Activated CD4-positive, alpha-beta T cell treated with anti-CD3 and anti-CD28 coated beads, Interleukin-2, amount 50 U/mL, for 24 hours (primary cell): ENCODE data around the gene DDAH2.

ENCODE experiments used
- DNase-seq, 2 donors: peaks; one replicate each; pipeline ENCODE4 v3.0.0-alpha.2; 2020; ENCODE audit warnings: low read depth in 1 of 2, low spot score in 1 of 2

Gene DDAH2

DNA sequence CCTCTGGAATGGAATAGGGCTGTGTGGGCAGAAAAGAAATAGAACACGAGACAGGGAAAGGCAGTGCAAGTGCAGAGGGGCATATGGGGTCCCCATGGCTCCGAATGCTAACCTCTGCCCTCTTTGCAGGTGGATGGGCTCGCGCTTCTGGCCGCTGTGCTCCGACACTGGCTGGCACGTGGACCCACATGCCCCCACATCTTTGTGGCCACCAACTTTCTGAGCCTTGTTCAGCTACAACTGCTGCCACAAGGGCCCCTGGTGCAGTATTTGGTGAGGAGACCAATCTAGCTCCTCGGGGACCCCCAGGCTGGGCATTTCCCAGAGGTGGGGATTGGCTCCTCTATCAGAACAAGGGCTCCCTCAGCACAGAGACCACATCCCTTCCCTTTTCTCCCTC, 32.2 kb upstream of the DDAH2 start:
- DNase-seq, result no peak

DNA sequence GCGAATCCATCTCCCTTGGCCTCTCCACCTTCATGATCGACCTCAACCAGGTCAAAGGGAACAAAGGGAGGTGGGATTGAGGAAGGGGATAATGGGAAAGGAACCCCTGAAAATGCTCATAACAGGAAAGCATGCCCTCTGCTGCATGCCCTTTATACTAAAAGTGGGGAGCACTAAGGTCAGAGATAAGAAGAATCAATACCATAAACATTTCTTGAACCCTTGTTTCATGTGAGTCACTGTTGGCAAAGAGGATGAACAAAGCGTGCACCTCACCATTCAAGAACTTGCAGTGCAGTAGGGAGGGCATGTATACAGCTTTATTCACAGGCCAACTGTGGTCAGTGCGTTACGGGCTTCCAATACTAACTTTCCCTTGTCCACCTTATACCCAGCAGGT, 31.7 kb upstream of the DDAH2 start:
- no peak for DNase-seq

DNA sequence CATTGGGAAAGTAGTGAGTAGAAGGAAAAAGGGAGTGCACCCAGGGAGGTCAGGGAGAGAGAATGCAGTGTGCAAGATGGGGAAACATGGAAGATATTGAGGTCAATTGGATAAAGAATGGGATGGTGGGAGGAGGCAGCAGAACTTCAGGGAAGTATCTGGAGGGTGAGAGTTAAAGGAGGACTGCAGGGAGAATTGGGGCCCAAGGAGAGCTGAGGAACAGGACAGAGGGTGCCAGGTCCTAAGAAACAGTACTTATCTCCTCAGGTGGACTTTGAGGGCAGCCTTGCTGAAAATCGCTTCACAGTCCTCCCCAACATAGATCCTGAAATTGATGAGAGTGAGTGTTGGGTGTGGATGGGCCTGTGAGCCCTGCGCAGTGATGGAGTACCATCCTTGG, 29.2 kb upstream of the DDAH2 start:
- DNase-seq, result no peak

DNA sequence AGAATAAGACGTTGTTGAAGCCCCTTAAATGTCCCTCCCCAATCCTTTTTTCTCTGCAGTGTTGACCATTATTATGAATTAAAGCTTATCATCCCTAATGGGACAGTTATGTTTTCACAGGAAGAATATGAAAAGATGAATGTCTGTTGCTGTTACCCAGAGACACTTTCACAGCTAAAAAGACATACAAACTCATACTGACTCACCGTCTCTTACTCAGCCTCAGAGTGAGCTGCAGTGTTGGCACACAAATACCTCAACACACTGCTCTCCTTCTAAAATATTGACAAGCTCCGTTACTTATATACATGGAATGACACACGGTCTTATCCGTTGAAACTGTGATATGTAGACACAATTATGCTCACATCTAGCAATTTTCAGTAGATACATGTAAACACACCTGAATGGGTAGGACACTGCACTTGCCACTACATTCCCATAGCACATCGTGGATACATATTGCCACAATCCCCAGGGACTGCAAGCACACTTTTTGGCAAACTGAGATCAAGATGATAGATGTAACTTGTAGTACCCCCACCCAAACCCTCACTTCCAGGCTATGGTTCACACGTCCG, 23.7 kb upstream of the DDAH2 start:
- no peak for DNase-seq

DNA sequence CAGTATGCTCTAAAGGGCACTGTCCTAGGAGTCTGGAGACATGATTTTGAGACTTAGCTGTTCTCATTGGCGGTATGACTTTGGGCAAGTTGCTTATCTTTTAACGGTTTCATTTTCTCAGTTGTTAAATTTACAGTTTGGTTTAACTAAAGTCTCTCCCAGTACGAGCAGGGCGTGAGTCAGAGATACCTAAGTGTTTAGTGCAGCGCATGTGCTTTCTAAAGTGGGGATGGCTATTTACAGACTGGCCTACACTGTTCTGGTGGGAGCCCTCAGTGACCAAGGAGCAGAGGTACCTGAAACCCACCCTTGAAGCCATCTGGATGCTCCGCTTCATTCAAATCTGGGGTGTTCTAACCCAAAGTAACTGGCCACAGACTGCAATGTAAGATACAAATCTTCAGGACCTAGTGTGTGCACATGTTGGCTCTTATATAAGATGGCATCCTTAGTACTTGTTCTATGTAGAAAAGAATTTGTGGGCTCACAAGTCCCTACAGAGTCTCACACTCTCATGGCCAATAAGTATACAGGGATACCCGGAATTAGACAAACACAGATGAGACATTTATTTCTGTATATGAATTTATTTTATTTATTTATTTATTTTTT, 21.4 kb upstream of the DDAH2 start:
- DNase-seq, result no peak

DNA sequence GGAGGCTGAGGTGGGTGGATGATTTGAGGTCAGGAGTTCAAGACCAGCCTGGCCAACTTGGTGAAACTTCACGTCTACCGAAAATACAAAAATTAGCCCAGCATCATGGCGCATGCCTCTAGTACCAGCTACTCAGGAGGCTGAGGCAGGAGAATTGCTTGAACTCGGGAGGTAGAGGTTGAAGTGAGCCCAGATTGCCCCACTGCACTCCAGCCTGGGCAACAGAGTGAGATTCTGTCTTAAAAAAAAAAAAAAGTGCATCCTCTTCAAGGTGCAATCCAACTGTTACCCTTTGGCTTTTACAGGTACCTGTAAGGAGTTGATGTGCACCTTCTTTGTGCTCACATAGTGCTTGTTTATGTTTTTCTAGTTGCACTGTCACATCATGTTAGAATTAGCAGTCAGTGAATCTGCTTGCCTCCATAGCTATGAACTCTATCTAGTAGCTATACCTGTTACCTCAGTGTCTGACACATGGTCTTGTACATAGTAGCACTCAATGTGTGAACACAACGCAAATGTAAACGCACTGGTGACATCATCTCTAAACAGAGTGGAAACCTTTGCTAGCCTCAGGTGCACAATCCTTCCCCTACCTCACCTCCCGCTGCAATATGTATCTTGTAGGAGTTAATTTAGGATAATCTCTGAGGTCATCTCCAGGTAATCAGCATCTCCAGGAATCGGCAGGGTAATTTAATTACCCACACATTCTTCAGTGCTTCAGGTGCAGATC, 20.4 kb upstream of the DDAH2 start:
- no peak for DNase-seq

DNA sequence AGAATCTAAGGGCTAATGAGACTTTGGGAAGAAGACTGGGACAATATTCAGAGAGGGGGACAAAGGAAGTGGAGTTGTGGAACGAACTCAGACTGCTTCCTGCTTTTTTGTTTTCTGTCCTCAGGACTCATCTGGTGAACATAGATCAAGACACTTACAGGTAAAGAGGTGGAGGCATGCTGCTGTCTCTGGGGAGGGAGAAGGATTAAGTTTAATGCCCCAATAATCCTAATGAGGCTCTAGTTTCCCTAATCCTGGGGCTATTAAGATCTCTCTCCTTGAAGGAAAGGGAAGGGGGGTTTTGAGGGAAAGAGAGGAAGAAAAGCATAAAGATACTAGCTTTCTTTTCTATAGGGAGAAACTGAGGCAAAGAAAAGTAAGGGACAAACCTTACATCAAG, 15.3 kb upstream of the DDAH2 start:
- no peak for DNase-seq

DNA sequence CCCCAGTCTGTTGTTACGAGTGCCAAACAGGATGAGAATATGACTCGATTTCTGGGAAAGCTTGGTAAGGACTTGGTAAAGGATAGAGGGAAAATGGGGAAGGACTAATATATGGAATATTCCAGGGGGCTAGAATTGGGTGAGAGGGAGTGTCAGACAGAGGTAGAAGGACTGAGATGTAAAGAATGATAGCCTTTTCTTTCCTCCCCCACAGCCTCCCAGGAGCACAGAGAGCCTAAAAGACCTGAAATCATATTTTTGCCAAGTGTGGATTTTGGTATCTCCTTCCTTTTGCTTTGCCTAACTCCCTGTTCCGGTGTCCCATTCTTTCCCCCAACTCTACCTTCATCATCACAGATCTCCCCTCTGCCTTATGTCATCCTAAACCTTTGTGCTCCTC, 13.8 kb upstream of the DDAH2 start:
- DNase-seq, result no peak

DNA sequence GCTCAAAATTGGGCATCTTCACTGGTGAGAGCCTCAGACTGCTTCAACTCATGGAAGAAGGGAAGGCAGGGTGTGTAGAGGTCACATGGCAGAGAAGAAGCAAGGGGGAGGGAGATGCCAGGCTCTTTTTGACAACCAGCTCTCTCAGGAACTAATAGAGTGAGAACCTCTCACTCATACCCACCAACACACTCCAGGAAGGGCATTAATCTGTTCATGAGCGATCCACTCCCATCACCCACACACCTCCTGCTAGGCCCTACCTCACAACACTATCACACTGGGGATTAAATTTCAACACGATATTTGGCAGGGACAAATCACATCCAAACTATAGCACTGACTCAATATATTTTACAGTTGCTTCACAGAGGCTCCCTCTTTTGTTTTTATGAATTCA, 12.7 kb upstream of the DDAH2 start:
- DNase-seq, result no peak

DNA sequence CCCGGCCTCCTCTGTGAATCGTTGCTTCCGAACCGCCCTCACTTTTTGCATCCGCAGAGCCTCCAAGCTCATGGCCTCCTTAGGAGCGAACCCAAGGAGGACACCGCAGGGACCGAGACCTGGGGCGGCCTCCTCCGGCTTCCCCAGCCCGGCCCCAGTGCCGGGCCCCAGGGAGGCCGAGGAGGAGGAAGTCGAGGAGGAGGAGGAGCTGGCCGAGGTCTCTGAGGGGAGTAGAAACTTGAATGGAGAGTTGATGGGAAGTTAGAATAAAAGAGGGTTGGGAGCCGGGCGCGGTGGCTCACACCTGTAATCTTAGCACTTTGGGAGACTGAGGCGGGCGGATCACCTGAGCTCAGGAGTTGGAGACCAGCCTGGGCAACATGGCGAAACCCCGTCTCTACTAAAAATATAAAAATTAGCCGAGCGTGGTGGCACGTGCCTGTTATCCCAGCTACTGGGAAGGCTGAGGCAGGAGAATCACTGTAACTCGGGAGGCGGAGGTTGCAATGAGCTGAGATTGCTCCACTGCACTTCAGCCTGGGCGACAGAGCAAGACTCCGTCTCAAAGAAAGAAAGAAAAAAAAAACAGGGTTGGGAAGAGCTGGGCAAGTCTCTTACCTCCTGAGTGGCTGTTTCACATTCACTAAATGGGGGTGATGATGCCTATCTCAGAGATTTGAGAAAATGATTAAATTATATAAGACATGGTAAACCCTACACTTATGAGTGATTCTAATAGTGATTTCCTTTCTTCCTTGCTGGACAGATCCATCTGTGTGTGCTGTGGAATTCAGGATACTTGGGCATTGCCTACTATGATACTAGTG, 11.5 kb upstream of the DDAH2 start:
- DNase-seq, result no peak

DNA sequence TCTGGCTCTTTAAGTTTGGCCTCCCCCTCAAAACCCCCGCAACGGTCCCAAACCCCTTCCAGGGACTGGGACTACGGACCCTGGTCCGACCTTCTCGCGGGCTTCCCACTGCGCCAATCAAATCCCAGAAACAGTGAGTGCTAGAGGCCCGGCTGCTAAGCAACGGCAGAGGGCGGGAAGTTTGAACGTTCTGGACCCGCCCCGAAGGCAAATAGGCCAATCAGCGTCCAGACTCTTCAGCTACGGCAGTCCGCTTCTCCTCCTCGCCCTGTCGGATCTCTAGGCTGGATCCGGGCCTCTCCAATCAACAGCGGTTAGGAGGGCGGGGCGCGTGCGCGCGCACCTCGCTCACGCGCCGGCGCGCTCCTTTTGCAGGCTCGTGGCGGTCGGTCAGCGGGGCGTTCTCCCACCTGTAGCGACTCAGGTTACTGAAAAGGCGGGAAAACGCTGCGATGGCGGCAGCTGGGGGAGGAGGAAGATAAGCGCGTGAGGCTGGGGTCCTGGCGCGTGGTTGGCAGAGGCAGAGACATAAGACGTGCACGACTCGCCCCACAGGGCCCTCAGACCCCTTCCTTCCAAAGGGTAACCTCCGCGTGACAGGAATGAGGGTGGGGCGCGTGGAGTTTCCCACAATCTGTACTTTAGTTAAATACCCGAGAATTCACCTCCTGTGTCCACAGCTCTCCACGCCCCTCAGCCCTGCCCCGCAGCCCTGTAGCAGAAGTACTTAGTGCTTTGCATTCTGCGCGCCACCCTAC, 10.7 kb upstream of the DDAH2 start, which contains the start of gene MSH5:
TSS of gene MSH5 (plus strand) at position 367 of the 758 bp plus-strand sequence. CDS start 462 bp downstream, outside the sequence.
- peak; percentile 87 to 96 for DNase-seq

DNA sequence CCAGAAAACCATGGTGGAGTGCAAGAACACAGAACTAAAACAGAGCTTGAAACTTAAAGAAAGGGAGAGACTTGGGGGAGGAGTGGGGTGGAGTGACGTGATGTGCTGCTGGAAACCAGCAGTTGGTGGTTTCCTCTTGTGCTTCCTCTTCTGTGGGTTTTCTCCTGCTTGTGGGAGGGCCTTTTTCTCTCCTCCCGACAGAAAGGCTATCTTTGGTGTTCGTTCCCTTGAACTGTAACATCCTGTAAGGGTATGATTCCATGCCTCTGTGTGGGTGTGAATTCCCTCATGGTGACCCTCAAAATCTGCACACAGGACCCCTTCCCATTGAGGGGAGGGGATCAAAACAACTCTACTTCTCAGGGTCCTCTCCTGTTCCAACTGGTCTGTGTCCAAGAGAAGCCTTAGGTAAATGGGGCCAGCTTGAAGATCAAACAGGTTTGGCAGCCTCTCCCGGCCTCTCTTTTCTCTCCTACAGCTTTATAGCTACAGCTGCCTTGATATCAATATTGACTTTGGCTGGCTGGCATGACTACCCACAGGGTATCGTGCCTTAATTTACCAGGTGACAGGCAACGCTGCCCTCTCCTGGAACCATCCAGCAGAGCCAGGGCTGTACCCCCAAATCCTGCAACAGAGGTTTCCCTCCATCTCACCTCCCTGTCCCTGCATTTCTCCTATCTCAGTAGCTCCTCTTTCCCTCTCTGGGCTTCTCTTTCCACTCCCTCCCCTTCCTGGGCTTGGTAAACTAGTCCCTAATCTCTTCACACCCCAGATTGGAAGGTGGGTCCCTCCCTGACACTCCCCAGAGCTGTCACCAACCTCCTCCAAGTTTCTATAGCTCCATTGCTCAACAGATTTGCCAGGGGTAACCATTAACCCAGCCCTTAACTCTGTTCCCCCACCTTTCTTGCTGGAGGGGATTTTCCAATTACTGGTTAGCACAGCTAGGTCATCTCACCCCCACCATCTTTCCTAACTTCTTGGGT, 9.2 kb upstream of the DDAH2 start:
- peak in 1 of 2 donors; percentile 51 for DNase-seq

DNA sequence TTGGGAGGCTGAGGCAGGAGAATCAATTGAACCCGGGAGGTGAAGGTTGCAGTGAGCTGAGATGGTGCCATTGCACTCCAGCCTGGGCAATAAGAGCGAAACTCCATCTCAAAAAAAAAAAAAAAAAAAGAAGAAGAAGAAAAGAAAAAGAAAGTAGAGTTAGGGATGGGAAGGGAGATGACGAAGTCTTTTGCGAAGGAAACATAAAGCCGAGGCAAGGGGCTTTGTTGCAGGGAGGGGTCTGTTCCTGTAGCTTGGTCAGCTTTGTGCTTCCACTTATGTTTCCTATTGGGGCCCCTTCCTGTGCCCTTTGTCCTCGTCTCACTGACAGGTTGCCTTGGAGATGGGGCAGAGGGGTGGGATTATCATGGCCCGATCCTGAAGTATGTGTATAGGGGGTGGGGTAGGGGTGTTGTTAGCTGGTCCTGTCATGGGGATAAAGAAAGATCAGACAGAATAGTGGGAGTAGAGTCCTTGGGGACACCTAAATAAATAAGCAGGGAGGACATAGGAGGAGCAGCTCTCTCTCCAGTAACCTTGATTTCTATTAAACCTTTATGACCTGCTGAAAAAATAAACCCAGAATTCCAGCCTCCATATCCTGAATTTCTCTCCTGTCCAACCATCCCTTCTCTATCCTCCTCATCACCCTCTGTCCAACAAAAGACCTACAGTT, 8.4 kb upstream of the DDAH2 start:
- no peak for DNase-seq

DNA sequence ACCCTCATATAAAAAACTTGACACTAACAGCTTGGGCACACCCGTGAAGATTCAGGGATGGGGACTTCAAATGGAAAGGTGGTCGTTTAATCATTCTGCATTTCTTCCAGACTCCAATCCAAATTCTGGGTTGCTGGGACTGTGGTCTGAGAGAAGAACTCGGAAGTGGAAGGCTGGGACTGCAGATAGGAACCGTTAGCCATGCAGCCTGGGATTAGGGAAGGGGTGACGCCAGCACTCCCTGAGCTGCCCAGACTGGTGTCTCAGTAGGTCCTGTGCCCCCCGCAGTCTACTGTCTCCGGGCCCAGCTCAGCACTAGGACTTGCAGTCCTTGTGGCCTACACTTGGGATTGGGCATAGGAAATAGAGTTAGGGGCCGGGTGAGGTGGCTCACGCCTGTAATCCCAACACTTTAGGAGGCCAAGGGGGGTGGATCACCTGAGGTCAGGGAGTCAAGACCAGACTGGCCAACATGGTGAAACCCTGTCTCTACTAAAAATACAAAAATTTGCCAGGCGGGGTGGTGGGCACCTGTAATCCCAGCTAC, 7.7 kb upstream of the DDAH2 start:
- no peak for DNase-seq

DNA sequence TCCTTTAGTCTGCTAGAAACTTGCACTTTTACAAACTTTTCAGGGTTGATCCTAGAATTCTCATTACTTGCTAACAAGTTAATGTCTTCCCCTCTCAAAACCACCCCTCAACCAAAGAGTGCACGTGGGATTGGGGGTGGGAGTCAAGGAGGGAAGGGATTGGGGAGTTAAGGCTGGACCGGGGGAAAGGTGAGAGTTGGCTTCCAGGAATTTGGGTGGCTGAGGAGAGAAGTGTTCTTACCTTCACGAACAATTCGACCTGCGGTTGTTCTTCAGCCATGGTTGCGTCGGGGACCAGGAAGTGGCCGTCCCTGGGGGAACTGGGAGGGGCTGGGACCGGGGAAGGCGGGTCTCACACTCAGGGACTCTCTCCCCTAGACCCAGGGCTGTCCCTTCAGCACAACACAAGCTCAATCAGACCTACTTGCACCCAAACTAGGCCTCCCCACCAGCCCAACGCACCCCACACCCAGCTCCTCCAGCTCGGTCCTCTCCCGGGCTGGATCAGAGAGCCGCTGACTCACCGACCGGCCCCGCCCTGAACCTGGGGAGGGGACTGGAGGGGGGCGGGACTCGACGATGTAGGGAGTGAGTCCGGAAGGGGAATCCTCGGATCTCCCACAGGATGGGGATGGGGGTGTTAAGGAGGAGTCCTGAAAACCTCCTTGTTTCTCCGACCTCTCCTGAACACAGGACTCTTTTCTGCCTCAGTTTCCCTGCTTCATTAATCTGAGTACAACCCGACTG, 7.1 kb upstream of the DDAH2 start, which contains the start of gene CLIC1:
TSS of gene CLIC1 (minus strand) at position 510 of the 747 bp plus-strand sequence. CDS start at position 280, 230 bp downstream.
- peak; percentile 56 to 73 for DNase-seq

DNA sequence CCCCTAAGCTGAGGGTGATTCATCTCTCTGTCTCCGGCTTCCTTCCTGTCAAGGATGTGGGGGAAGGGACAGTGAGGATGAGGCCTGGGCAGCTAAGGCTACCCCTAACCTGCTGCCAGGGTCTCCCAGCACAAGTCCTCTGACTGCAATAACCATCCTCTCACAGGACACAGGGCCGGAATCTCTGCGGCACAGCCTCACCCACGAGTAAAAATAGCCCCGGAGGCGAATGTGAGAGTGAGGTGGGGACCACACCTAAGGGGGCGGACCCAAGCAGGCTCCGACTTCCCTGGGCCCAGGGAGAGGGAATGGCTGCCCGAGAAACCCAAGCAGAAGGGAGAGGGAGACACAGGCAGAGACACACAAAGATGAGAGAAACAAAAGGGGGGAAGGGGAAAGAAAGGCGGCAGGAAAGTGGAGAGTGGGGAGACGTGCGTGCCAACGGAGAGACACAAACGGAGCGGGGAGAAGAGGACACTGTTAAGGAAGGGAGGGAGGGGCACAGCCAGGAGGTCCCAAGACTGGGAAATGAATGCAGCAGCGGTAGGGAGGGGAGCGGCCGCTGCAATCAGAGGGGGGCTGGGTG, 5.8 kb upstream of the DDAH2 start:
- peak; percentile 13 to 54 for DNase-seq

DNA sequence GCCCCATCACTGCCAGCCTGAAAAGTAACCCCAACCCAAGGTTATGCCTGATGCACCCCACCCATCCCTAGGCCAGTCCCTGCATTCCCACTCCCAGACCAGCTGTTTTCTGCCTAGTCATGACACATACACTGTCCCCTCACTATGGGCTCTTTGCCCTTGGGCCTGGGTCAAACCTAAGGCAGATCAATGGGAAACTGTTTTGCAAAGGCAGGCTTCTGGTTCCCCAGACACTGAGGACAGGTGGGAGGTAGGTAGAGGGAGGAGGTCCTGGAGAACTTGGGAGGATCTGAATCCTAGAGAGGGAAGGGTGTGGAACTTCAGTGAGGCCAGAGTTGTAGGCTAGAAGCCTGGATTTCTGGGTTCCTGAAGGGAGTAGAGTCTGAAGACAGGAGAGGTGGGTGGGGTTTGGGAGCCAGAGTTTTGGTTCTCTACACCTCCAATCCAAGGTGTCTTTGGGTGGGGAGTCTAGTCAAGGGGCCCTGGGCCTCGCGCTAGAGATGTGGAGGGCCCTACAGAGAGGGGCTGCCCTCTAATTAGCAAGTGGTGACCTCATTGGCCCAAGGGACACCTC, 5.2 kb upstream of the DDAH2 start:
- no peak for DNase-seq
